HepG2 (cell line): ENCODE results near the gene CTIF. TPM values are rescaled to one million over a fixed set of nuclear protein-coding genes. Genes with fewer than 3 reads are reported as not detected.

ENCODE experiments used
- CAMTA2 ChIP-seq: sonication (generic); formaldehyde crosslinking; IDR thresholded peaks from 2 replicates; pipeline ENCODE4 v1.4.0; 2020; ENCODE audit warnings: mild to moderate bottlenecking, missing genetic modification reagents, borderline replicate concordance
- CBX2 ChIP-seq, 2 experiments: fragments of 200-600 bp in 1 of 2; sonication (generic); formaldehyde crosslinking in 1 of 2; IDR thresholded peaks; 2 replicates each; pipeline versions ENCODE4 v1.7.0 to v1.8.1; 2018 to 2022; ENCODE audit warnings: low read depth in 2 of 2, low read length in 1 of 2, mild to moderate bottlenecking in 1 of 2, missing genetic modification reagents in 1 of 2
- EZH2 ChIP-seq: conservative IDR thresholded peaks from 2 replicates; pipeline ENCODE4 v1.6.1; 2012; ENCODE audit warnings: mild to moderate bottlenecking, low read depth, low read length, moderate library complexity
- GFI1 ChIP-seq: sonication (generic); formaldehyde crosslinking; IDR thresholded peaks from 2 replicates; pipeline ENCODE4 v1.5.0; 2020; ENCODE audit warnings: missing genetic modification reagents, mild to moderate bottlenecking, borderline replicate concordance
- KIAA2018 ChIP-seq: sonication (generic); formaldehyde crosslinking; IDR thresholded peaks from 2 replicates; pipeline ENCODE4 v1.5.0; 2020; ENCODE audit warnings: mild to moderate bottlenecking, missing genetic modification reagents, borderline replicate concordance
- MTA1 ChIP-seq: sonication (generic); formaldehyde crosslinking; IDR thresholded peaks from 2 replicates; pipeline ENCODE4 v1.4.0; 2020; ENCODE audit warnings: missing genetic modification reagents, mild to moderate bottlenecking, borderline replicate concordance
- PBX2 ChIP-seq: IDR thresholded peaks from 2 replicates; pipeline ENCODE4 v1.6.1; 2016; ENCODE audit warnings: control low read depth
- PLSCR1 ChIP-seq: sonication (generic); formaldehyde crosslinking; IDR thresholded peaks from 2 replicates; pipeline ENCODE4 v1.5.0; 2020; ENCODE audit warnings: missing genetic modification reagents, mild to moderate bottlenecking, borderline replicate concordance
- RAD51 ChIP-seq: fragments of 450-650 bp; IDR thresholded peaks from 2 replicates; pipeline ENCODE4 v1.6.1; 2016; ENCODE audit warnings: borderline replicate concordance
- SSRP1 ChIP-seq: IDR thresholded peaks from 2 replicates; pipeline ENCODE4 v1.6.1; 2016; ENCODE audit warnings: control low read depth
- ZBTB26 ChIP-seq: IDR thresholded peaks from 2 replicates; pipeline ENCODE4 v1.6.1; 2016; ENCODE audit warnings: missing compliant biosample characterization, missing genetic modification reagents, borderline replicate concordance
- ZNF207 ChIP-seq: fragments of 450-650 bp; IDR thresholded peaks from 2 replicates; pipeline ENCODE4 v1.6.1; 2016; ENCODE audit warnings: antibody characterized with exemption, borderline replicate concordance
- ZNF264 ChIP-seq: sonication (generic); formaldehyde crosslinking; IDR thresholded peaks from 2 replicates; pipeline ENCODE4 v1.4.0; 2020; ENCODE audit warnings: missing genetic modification reagents
- ZNF549 ChIP-seq: sonication (generic); formaldehyde crosslinking; IDR thresholded peaks from 2 replicates; pipeline ENCODE4 v1.5.0; 2020; ENCODE audit warnings: missing genetic modification reagents
- ZNF558 ChIP-seq: sonication (generic); formaldehyde crosslinking; IDR thresholded peaks from 2 replicates; pipeline ENCODE4 v1.9.0; 2022; ENCODE audit warnings: mild to moderate bottlenecking, missing genetic modification reagents, borderline replicate concordance
- ZNF589 ChIP-seq: sonication (generic); formaldehyde crosslinking; conservative IDR thresholded peaks from 2 replicates; pipeline ENCODE4 v1.8.0; 2022; ENCODE audit warnings: mild to moderate bottlenecking, moderate library complexity, missing genetic modification reagents
- ZNF607 ChIP-seq: sonication (generic); formaldehyde crosslinking; IDR thresholded peaks from 2 replicates; pipeline ENCODE4 v1.5.1; 2020; ENCODE audit warnings: missing genetic modification reagents, mild to moderate bottlenecking, borderline replicate concordance
- polyA plus RNA-seq, 8 experiments: library from polyadenylated mRNA; depleted of rRNA in 3 of 8; stranded (reverse) in 7 of 8; unstranded in 1 of 8; fragments of >200 nt; fragmentation: Illumina TruSeq in 4 of 8; extraction: Trizol in 4 of 8; gene quantifications; 2 replicates each; pipeline versions ENCODE4 v1.2.1 to v1.2.3, GENCODE V29; 2011 to 2016; ENCODE audit warnings: low read depth in 4 of 8, missing spikeins in 1 of 8, mixed read lengths in 1 of 8; ENCODE audit not compliant: insufficient read depth in 1 of 8
- total RNA-seq, 5 experiments: library from RNA; depleted of rRNA; stranded (reverse); fragments of >200 nt; fragmentation: Illumina TruSeq; extraction: Trizol; gene quantifications; 2 replicates each; pipeline ENCODE4 v1.2.3, GENCODE V29; 2016; ENCODE audit warnings: low read depth in 1 of 5

Gene CTIF
- total and polyA plus RNA-seq, 2 of the 13 experiments (the other 11 are each of a cell fraction or from before 2014, with no cell fraction given) = 18.2 to 28.0 TPM

- no peak for TF ChIP-seq PLSCR1 (CRISPR knock-in tag)
- no peak for TF ChIP-seq ZNF558 (CRISPR knock-in tag)
- TF ChIP-seq MTA1 (CRISPR knock-in tag) = no peak
- no peak for TF ChIP-seq ZNF607 (CRISPR knock-in tag)
- TF ChIP-seq GFI1 (CRISPR knock-in tag) = no peak
- no peak for TF ChIP-seq ZNF589 (CRISPR knock-in tag)
- TF ChIP-seq RAD51 = 0 out of 2 replicates have a peak, but pooled peaks have one; percentile 21
- no peak; the same call in 1 of the 2 replicates for TF ChIP-seq CAMTA2 (CRISPR knock-in tag)
- peak; percentile 15; the same call in 1 of the 2 replicates for TF ChIP-seq ZBTB26 (CRISPR knock-in tag)
- TF ChIP-seq KIAA2018 (CRISPR knock-in tag) = no peak
- no peak for TF ChIP-seq ZNF207
- no peak for TF ChIP-seq EZH2
- no peak for TF ChIP-seq CBX2 (IDR thresholded peaks at IDR 0.05; ENCODE audit: low read depth, low read length)
- no peak for TF ChIP-seq CBX2 (CRISPR knock-in tag; IDR thresholded peaks at IDR 0.05; ENCODE audit: low read depth)
- no peak for TF ChIP-seq ZNF264 (CRISPR knock-in tag)
- TF ChIP-seq SSRP1 (CRISPR knock-in tag) = no peak
- no peak for TF ChIP-seq ZNF549
- no peak for TF ChIP-seq PBX2
Measured at GRCh38 chr18:48538531-48539405, at the start of gene CTIF (continued).
